MM.1S (cell line): Measurements from ENCODE around the gene SUCLA2.

ENCODE experiments used
- CTCF ChIP-seq: fragments of 300-600 bp; sonication (generic); IDR thresholded peaks from 2 replicates; pipeline ENCODE4 v1.5.1; 2016; ENCODE audit warnings: antibody characterized with exemption, low read length, mixed read lengths
- EZH2phosphoT487 ChIP-seq: fragments of 300-600 bp; sonication (generic); IDR thresholded peaks from 2 replicates; pipeline ENCODE4 v1.6.1; 2018; ENCODE audit warnings: antibody characterized with exemption, low read length

GRCh38 chr13:47991859-47992258 lies 9.2 kb downstream of the SUCLA2 start:
- TF ChIP-seq CTCF = no peak
- no peak for TF ChIP-seq EZH2phosphoT487
